ENCODE results near the gene UBFD1. TPM values are rescaled to one million over a fixed set of nuclear protein-coding genes. Genes with fewer than 3 reads are reported as not detected.
A peak's percentile ranks its signal among the peaks of the same experiment; 100 is the strongest.

Gene UBFD1
- total and polyA plus RNA-seq, 10 of the 15 experiments (the other 5 are each of a cell fraction or from before 2014, with no cell fraction given): 7.3 to 48.5 (median 32.1) TPM

DNA sequence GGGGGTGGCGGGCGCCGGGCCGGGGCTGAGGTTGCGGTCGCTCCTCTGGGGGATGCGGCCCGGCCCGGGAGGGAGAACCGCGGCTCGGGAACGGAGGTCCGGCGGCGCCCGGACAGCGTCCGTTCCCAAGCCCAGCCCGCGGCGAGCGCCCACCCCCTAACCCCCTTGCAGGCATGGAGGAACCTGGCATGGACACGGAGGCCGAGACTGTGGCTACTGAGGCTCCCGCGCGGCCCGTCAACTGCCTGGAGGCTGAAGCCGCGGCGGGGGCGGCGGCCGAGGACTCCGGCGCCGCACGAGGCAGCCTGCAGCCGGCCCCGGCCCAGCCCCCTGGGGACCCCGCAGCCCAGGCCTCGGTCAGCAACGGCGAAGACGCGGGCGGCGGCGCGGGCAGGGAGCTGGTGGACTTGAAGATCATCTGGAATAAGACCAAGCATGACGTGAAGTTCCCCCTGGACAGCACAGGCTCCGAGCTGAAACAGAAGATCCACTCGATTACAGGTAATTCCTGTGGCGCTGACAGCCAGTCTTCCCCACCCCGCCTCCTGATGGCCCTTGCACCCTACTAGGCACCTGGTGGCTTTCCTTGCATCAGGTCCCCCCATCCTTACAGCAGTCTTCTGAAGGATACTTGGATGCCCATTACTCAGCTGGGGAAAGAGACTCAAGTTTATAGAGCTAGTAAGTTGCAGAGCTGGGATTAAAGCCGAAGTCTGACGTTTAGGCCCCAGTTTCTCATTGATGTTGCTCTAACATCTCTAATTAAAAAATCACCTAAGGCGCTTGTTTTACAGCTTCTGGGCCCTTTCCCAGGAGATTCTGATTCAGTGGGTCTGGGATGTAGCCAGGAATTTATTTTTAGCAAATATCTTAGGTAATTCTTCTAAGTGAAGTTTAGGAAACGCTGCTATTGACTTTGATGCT is 514 bp downstream of the UBFD1 start (continued):
- TF ChIP-seq CEBPB (IDR thresholded peaks at IDR 0.05; ENCODE audit: borderline replicate concordance in 1 of 2, low read depth in 2 of 2, low read length in 2 of 2) (no peak), RFX5 (IDR thresholded peaks at IDR 0.05; ENCODE audit: low read depth, low read length) (no peak), SMARCA5 (IDR thresholded peaks at IDR 0.05) (peak; percentile 45; the same call in 1 of the 2 replicates), PAX5 (IDR thresholded peaks at IDR 0.05; ENCODE audit: borderline replicate concordance, low read depth, low read length) (no peak), MEF2B (IDR thresholded peaks at IDR 0.05; ENCODE audit: partially characterized antibody, poor library complexity, severe bottlenecking) (peak; percentile 37), RAD51 (IDR thresholded peaks at IDR 0.05) (no peak), MXI1 (IDR thresholded peaks at IDR 0.05; ENCODE audit: low read depth, low read length) (no peak), ZNF274 (IDR thresholded peaks at IDR 0.05; ENCODE audit: insufficient read depth, insufficient read length) (no peak), CBX5 (IDR thresholded peaks at IDR 0.05; ENCODE audit: low read depth) (no peak), LARP7 (IDR thresholded peaks at IDR 0.05) (peak; percentile 93), KAT2A (conservative IDR thresholded peaks at IDR 0.05; ENCODE audit: control insufficient read depth, low read depth, low read length) (no peak), SMC3 (IDR thresholded peaks at IDR 0.05; ENCODE audit: borderline replicate concordance, low read length) (no peak), SREBF2 (IDR thresholded peaks at IDR 0.05; ENCODE audit: low read length) (no peak), PBX3 (IDR thresholded peaks at IDR 0.05; ENCODE audit: insufficient replicate concordance, low read depth, low read length) (no peak), ZNF24 (IDR thresholded peaks at IDR 0.05) (0 out of 2 replicates have a peak, but pooled peaks have one; percentile 25), ZBTB40 (IDR thresholded peaks at IDR 0.05; ENCODE audit: borderline replicate concordance) (no peak), ESRRA (IDR thresholded peaks at IDR 0.05; ENCODE audit: low read length) (no peak), TAF1 (IDR thresholded peaks at IDR 0.05; ENCODE audit: borderline replicate concordance, low read depth, low read length) (no peak)
- TF ChIP-seq, protein P1, sequence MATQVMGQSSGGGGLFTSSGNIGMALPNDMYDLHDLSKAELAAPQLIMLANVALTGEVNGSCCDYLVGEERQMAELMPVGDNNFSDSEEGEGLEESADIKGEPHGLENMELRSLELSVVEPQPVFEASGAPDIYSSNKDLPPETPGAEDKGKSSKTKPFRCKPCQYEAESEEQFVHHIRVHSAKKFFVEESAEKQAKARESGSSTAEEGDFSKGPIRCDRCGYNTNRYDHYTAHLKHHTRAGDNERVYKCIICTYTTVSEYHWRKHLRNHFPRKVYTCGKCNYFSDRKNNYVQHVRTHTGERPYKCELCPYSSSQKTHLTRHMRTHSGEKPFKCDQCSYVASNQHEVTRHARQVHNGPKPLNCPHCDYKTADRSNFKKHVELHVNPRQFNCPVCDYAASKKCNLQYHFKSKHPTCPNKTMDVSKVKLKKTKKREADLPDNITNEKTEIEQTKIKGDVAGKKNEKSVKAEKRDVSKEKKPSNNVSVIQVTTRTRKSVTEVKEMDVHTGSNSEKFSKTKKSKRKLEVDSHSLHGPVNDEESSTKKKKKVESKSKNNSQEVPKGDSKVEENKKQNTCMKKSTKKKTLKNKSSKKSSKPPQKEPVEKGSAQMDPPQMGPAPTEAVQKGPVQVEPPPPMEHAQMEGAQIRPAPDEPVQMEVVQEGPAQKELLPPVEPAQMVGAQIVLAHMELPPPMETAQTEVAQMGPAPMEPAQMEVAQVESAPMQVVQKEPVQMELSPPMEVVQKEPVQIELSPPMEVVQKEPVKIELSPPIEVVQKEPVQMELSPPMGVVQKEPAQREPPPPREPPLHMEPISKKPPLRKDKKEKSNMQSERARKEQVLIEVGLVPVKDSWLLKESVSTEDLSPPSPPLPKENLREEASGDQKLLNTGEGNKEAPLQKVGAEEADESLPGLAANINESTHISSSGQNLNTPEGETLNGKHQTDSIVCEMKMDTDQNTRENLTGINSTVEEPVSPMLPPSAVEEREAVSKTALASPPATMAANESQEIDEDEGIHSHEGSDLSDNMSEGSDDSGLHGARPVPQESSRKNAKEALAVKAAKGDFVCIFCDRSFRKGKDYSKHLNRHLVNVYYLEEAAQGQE (IDR thresholded peaks at IDR 0.05; ENCODE audit: low read depth, low read length): no peak
- TF ChIP-seq, protein P2, sequence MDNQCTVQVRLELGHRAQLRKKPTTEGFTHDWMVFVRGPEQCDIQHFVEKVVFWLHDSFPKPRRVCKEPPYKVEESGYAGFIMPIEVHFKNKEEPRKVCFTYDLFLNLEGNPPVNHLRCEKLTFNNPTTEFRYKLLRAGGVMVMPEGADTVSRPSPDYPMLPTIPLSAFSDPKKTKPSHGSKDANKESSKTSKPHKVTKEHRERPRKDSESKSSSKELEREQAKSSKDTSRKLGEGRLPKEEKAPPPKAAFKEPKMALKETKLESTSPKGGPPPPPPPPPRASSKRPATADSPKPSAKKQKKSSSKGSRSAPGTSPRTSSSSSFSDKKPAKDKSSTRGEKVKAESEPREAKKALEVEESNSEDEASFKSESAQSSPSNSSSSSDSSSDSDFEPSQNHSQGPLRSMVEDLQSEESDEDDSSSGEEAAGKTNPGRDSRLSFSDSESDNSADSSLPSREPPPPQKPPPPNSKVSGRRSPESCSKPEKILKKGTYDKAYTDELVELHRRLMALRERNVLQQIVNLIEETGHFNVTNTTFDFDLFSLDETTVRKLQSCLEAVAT (IDR thresholded peaks at IDR 0.05): no peak
